GM18909 (cell line): ENCODE data around the gene TSPAN15.

ENCODE experiments used
- ATAC-seq: cut with Tn5 transposase; IDR thresholded peaks from one replicate; pipeline ENCODE4 v1.9.1; 2021; ENCODE audit warnings: mild to moderate bottlenecking; ENCODE audit not compliant: unreplicated experiment, poor library complexity

Gene TSPAN15

DNA sequence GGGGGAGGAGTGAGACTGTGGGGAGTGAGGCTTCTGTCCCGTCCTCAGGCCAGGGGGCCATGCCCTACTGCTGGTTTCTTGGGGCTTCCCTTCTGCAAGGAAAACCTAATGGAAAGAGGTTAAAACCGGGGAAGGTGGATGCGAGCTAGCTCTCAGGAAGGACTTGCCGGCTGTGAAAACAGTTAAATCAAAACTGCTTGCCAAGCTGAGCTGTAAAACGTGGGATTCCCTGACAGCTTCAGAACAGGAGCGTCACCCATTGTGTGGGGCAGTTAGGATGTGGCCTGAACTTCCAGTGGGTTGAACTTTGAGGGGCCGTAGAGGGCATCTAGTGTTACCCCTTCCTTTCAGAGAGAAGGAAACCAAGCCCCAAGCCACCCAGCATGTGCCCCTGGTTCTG lies 13.1 kb downstream of the TSPAN15 start:
- no peak for ATAC-seq

DNA sequence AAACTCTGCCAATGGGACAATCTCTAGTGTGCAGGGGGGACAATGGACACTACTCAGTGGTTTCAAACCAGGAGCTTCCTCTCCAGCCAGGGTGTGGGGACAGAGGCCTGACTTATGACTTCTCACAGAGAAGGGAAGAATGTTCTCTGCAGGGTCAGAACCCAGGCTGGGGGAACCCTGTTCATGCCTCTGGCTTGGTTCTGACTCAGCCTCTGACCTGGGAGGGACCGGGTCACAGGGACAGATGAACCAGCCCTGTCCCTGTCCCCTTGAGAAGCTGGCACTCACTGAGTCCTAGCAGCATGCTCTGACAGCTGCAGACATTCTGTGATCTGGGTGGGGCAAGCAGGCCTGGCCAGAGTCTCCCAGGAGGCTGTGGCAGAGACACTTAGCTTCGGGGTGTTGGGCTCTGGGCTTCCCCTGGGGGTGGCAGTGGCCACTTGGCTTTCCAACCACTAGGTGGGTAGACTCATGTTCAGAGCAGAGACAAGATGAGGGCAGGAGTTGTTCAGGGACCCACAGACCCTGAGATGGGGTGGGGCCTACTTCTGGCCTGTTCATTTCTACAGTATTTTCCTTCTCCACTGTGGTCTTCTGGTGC lies 13.6 kb downstream of the TSPAN15 start:
- ATAC-seq, result no peak

DNA sequence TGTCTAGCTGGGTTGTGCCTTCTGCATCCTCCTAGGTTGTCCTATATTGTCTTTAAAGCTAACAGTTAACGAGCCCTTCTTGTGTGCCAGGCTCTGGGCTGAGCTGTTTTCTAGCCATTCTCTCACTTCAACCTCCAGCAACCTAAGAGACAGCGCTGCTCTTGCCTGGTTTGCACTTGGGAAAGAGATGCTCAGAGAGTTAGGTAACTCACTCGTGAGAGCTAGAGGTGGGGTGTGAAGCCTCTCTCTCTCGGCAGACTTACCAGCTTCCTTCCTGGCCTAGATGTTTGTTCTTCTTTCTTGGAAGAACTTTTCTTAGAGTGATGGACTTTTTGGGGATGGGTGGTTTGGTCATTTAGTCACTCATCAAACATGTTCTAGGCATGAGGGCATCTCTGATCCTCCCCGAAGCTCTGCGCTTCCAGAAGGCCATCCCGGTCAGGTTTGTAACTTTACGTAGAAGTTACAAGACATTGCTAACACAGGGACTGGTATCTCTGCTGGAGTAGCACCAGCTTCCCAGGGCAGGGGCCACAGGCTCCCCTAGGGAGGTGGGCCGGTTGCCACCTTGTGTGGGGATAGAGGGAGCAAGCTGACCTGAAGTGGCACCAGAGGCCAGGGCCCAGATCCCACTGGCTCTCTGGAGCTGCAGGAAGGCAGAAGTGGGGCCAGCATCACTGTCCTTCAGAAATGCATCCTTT lies 14.3 kb downstream of the TSPAN15 start:
- ATAC-seq, result no peak

DNA sequence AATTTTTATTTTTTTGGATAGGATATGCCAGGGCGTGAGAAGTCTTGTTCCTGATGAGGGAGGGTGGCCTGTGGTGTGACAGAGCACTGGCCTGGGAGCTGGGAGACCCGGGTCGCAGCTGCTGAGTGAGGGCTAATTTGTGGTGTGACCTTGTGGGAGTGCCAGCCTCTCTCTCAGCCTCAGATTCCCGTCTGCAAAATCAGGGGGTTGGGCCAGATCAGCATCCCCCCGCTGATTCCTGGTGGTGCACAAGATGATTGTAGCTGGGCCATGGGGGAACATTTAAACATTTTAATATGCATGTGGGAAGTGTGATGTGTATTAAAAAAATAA lies 14.9 kb downstream of the TSPAN15 start:
- no peak for ATAC-seq

DNA sequence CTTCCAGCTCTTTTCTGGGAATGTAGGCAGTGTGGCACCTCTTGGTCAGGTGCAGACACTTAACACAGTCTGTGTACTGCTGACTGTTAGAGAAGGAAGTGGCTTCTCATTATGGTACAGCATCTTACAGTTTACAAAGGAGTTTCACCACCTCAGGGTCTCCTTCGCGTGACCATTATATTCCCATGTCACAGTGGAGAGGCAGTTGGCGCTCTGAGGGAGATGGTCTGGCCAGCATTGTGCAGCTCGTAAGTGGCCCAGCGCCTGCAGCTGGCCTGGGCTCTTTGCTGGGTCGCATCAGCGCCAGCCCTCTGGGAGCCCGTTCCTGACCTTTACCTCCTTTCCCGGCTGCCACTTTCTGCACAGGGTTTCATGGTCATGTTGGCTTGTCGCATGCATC lies 15.4 kb downstream of the TSPAN15 start:
- no peak for ATAC-seq

DNA sequence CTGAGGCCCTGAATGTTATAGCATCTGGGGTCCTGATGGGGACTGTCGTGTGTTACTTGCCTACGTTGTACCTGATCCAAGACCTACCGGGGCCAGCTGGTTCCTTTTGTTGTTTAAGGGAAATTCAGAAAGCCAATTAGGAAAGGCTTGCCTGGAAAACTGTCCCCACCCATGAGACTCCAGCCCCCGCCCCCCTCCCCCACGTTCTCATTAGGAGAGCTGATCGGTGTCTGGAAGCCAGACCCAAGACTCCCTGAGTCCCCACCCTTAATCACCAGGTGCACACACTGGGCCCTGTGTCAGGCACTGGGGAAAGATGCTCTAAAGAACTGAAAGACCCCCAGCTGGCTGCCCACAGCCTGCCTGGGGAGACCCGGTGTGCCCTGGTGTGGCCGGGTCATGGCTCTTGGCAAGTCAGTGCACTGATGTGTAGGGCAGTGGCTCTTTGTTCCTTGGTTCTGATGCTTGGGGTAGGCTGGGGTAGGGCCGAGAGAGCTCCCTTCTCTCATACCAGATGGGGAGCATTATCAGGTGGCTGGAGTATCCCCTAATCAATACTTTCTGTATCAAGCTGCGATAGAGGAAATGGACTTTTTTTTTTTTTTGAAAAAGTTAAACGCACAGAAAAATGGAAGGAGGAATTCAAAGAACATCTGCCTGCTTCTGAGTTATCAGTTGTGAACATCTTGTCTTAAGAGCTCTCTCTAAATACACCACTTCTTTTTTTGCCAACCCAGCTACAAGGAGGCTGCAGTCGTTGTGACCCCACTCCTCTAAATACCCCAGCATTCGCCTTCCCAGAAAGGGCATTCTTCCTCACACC lies 16.9 kb downstream of the TSPAN15 start:
- ATAC-seq, result no peak

DNA sequence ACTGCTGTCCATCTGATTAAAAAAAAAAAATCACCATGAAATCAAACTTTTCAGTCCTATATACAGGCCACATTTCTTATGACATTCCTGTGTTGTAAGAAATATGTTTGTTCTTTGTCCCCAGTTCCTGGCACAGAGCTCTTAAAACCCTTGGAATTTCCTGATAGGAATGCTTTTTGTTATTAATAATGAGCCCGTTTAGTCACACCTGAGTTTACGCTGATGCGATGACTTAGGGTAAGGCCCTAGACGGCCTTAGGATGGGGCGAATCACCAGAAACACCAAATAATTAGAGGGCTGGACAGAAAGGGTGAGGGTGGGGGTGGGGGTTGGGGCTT lies 17.5 kb downstream of the TSPAN15 start:
- ATAC-seq, result no peak

DNA sequence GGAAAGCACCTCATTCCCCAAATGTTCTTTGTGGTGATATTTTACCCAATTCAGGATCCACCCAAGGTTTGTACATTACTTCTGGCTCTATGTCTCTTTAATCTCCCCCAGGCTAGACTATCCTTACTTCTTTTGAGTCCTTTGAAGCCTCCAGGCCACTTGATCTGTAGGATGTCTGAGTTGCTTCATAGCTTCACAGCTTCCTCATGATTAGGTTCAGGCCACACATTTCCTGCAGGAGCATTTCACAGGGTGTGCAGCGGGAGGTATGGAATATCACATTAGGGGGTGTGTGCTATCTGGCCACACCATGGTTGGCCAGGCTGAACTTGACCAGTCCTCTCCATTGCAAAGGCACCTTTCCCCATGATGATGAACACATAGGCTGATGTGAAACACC lies 18.7 kb downstream of the TSPAN15 start:
- no peak for ATAC-seq

DNA sequence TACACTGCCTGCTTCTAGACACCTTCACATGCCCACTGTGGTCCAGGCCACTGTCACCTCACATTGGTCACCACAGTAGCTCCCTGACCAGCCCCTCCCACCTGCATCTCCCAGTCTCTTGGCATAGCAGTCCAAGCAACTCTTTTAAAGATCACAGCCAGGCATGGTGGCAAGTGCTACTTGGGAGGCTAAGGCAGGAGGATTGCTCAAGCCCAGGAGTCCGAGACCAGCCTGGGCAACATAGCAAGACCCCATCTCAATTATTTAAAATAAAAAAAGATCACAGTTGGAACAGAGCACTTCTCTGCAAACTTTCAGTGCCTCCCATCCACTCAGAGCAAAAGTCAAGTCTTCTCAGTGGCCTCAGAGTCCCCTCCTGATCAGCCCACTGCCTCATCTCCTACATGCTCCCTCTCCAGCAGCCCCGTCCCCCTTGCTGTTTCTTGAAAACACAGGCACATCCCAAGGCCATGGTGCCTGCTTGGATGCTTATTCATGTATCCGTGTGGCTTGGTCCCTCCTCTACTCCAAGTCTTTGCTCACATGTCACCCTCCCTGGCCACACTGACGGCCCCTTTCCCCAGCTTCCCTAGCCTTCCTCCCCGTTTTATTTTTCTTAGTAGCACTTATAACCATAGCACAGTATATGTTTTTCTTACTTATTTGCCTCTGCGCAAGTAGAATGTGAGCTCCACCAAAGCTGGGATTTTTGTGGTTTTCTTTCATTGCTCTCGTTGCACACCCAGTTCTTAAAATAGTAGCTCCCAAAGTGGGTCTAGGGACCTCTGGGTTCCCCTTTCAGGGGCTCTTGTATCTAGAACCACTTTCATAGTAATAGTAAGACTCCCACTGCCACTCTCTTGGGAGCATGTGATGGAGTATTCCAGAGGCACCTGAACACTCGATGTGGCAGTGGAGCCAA lies 19.5 kb downstream of the TSPAN15 start:
- no peak for ATAC-seq

DNA sequence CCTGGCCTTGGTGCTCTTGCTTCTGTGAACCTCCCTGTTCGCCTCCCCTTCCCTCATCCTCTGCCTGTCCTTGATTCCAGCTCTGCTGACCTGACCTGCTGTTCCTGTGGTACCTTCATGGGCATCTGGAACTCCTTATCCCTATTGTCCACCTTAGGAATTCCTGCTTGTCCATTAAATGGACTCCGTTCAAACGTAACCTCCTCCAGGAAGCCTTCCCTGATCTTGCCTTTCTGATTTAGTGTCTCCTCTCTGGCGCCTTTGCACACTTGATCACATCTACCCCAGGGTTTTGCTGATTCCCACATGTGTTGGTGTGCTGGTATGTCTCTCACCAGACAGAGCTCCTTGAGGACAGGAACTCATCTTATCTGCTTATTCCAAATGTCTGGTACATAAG lies 20.9 kb downstream of the TSPAN15 start:
- no peak for ATAC-seq

DNA sequence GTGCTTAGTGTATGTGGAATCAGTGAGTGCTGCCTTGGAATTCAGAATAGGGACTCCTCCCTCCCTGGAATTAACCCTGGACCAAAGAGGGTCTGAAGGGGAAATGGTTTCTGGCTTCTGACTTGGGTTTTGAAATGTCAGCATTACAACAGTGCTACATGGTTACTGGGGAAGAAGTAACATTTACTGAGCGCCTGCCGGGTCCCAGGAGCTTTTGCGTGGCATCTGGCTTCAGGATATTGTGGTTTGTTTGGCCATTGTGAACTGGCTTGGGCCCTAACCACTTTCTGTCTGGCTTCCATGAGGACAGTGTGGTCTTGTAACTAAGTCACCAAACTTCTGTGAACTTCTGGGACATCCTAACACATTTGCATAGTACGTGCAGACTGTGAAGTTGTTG lies 21.3 kb downstream of the TSPAN15 start:
- ATAC-seq, result no peak

DNA sequence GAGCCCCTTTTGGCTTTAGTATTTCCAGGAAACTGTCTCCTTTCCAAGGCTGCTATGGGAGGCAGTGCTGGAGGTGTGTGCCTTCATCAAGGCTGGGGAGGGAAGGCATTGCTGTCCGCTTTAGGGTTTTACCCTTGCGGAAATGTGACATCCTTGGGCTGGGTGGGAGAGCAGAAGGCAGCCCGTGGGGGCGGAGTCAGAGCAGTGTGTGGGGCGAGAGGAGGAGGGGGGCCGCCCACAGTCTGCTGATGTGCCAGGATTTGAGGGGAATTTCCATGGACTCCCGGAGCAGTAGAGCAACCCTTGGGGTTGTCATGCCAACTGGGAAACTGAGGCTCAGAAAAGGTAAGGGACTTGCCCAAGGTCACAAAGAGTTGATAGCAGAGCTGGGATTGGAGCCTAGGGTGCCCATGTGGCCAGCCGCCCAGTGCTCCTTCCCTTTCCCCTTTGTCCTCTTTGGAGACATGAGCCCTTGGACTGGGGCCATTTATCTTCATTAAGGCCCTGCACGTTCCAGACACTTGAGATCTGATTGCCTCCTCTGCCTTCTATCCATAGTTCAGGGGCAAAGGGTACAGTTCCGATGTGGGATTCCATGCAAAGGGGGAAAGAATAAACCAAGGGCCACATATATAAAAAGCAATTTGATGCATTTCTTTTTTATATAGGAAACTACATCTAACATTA lies 22.2 kb downstream of the TSPAN15 start:
- ATAC-seq, result no peak

DNA sequence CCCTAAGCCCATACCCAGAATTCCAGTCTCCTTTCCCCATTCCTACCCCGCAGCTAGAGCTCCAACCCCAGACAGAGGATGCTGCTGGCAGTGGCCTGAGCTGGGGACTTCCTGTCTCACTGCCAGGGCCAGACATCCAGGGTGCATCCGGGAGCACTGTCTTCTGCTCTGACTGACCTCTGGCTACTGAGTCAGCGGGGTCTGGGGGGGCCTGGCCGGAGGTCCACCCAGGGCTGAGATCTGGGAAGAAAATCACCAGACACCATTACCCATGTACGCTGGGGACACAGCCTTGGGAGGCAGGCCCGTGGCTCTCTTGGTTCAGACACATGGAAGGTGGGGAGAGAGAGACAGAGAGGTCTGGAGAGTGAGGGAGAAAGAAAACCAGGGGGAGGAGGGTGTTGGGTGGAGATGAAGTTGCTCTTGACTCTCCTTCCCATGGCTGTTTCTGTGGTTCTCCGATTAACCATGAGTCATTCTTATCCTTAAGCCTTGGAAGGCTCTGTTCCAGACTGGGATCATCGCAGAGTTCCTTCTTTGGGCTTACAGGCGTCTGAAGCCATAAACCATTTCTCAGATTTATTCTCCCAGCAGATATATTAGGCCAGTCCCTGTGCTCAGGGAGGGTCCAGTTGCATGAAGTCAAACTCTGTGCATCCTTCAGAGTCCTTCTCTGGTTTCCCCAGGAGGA lies 23.6 kb downstream of the TSPAN15 start:
- no peak for ATAC-seq

DNA sequence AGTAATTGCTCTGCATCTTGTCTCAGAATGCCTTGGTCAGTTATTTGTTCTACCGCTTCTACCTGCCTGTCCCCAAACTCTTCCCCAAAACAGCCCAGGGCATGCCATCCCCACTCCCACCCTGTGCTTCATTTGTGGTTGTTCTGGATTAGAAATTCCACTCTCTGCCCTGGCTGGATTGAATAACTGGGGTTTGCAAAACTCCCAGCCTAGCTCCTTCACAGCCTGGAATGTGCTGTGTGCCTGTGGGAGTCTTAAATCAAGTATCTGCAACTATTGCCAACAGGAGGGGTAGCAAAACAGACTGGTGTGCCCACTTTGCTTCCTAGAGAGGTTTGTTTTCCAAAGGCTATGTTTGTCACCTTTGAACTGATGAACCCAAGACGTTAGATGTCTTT lies 24.2 kb downstream of the TSPAN15 start:
- ATAC-seq, result no peak

DNA sequence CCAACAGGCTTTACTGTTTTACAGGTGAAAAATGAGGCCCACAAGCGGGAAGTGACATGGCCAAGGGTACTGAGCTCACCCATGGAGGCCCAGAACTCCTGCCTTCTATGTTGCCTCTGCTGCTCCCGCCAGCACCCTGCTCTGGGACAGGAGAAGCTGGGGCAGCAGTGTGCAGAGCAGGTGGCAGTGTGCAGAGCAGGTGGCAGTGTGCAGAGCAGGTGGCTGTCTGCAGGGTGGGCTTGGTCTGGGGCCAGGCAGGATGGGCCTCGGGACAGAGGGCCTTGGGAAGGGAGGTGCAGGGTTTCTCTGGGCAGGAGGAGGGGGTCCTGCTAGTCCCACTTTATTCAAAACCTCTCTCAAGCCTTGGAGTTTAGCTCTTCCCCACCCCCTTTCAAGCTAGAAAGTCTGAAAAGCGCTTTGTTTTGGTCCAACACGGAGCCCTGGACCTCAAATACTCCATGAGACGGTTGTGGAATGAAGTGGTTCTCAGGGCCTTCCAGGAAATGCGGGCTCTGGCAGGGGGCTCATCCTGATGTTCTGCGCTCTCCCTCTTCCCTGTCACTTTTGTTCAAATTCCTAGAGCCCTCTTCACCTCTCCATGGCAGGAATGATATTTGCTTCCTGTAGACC lies 26.8 kb downstream of the TSPAN15 start:
- ATAC-seq, result no peak

DNA sequence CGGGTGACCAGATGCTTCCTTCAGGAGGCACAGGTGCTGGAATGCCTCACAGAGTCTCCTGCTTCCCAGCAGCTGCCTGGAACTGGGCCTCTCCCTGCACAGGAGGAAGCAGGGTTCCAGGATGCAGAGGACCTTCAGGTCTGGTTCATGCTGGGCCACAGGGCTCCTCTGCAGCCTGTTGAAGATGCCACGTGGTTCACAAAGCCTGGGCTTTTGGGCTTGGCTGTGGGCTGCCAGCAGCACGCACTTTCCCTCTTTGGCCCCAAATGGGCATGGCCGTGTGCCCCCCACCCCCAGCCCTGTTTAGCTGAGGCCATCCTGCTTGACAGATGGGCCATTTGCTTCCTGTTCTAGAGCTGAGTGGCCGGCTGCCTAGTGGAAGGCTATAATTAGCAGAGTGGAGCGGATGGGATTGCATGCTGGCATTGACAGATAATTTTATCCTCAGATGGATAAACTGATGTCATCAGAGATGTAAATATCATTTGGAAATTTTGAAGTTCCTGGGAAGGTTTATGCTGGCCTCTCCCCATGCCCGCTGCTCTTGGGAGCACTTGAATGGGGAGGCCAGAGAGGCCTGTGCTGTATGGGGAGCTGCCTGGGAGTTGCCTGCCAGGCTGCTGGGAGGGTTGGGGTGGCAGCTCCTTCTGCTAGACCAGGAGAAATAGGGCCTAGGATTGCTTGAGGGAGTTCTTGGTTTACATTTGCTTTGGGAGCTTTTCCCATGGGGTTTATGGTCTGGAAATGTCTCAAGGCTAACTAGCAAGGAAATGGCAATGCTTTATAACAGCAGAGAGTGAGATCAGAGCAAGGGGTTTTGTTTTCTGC lies 28.2 kb downstream of the TSPAN15 start:
- ATAC-seq, result no peak

DNA sequence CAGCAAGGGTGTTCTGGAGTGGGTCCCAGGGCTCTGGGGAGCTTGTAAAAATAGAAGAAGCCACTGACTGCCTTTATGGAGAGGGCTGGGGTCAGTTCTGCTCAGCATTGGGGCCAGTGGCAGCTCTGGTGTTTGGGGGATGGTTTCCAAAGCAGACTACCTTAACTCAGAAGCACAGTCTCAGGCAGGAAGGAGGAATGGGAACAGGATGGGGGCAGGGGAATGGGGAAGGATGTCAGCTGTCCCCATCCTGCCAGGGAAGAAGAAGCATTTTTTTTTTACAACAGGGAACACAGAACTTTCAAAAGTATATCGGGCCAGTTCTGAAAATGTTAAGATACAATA lies 28.8 kb downstream of the TSPAN15 start:
- ATAC-seq, result no peak

DNA sequence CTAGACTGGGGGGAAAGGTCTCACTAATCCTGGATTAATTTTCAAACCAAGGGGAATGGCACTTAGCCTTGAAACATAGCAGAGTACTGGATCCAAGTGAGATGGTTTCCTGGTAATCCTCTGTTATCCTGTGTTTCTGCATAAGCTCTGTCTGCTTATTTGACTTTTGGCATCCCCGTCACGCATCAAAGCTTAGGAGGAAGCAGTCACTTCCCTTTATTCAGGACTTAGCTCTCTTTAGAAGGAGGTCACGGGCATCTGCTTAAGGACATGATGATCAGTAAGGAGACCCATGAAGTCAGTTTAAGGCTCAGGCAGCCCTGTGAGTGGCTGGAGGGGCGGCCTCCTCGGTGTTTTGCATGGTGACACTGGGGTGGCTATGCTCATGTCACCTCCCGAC lies 30.0 kb downstream of the TSPAN15 start:
- ATAC-seq, result no peak
